ENCODE results near the gene TMEM19.
A peak's percentile ranks its signal among the peaks of the same experiment; 100 is the strongest.

The TMEM19 gene

DNA sequence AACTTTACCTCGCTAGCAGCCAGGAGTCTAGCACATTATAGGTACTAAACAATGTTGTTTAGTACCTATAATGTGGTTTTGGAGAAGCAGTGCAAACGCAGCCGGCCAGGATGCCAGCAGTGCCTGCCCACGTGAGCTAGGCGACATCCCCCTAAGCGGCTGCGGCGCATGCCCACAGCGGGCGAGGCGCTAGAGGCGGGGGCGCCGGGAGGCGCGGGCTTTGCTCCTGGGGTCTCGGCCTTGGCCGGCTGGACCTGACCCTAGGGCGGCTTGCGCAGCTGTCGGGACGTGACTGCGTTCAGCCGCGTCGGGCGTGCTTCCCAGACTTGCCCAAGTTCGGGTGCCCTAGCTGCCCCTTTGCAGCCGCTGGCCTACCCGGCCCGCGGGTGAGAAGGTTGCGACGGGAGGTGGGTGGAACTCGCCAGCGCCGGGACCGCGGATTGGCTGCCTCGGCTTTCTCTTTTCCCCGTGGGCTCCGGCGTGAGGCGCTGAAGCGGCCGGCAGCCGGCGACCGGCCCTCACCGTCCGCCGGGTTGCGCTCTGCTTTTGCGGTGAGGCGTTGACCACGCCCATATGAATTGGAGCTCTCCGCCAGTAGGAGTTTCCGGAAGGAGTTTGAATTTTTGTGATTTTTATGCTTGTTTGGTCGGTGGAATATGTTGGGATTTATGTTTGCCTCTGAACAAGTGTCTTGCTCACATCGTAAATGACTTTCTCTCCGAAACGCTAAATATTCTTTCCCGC lies at the start of gene TMEM19:
TMEM19 (plus strand) TSS at position 169 of the 744 bp plus-strand sequence. CDS start 599 bp downstream, outside the sequence.
- DNase-seq, result peak; percentile 90

DNA sequence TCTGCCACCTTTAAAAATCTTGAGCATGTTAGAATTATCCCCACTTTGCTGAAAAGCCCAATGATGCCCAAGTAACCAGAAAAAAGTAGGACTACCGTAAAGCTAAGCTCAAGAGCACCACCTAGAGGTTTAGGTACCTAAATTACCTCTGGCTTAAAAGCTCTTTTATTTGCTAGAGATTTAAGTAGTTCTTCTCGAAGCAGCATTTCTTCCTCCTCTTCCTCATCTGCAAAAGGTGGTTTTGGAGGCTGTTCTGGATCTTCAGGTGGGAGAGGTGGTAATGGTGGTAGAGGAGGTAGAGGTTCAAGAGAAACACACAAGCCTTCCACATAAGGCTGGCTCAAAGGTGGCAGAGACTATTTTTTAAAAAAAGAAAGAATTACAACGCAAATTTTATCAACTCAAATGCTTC lies 49.2 kb upstream of the TMEM19 start:
- peak; percentile 57 for DNase-seq

DNA sequence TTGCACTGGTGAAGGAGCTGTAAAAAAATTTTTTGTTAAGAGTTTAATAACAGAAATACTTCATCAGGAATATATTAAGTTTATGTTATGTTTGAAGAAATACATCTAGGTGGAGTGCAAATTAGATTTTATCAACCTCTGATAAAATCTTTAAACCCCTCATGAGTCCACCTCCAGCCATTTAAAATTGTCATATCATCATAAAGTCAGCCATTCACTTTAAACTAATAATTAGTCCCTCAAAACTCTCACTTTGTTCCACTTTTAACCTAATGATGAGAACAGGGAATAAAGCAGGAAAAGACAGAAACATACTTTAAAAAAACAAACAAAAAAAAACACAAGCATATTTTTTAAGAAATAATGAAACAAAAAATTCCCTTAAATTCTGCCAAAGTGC lies 47.4 kb upstream of the TMEM19 start:
- no peak for DNase-seq

DNA sequence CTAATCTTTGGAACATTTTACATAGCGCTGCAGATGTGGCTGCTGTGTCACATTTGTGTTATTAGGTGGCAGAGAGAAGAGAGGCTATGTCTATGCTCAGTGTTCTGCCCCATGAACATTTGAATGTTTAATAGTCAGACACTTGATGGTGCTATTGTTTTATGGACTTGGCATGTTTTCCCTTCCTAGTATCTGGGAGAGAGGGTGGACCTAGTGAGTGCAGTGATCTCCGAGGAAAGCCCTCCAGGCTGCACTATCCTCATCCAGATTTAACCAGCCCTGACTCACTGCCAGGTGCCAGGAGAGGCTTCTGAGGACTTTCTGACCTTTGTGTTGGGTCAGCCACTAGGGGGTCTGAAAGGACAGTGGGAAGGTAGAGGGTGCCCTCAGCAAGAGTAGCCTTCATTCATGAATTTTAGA lies 46.5 kb upstream of the TMEM19 start:
- DNase-seq, result no peak

DNA sequence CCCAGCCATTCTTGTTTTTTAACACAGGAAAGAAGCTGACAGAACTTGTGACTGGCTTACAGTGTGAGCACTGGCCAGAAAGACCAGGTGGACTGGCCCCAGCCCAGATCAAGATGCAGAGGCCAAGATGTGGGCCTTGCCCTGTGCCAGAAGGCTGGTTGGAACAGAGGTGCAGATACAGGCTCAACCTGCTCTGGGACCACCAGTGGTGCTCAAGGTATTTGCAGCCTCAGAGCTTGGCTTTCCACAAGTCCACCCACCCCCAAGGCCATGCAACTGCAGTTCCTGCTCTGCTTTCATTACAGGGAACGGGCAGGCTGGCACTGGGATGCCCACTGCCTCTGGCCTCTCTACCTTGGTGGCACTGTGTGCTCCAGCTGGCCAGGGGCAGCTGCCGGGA lies 45.6 kb upstream of the TMEM19 start:
- no peak for DNase-seq

DNA sequence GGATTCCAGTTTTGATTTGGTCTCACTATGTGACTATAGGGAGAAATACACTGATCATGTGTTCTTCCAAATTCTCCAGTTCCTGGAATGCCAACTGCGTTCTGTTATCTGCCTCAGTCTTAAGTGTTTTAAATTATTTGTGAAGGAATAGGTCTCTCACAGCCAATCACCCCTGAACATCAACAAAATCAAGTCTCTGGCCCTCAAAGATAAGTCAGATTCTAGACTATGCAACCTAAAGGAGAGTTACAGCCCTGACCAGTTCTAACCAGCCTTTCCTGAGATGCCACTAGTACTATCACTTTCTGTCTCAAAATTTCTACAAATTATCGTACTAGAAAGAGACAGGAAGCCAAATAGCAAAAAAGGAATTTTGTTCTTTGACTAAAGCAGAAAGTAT lies 44.5 kb upstream of the TMEM19 start:
- DNase-seq, result no peak

DNA sequence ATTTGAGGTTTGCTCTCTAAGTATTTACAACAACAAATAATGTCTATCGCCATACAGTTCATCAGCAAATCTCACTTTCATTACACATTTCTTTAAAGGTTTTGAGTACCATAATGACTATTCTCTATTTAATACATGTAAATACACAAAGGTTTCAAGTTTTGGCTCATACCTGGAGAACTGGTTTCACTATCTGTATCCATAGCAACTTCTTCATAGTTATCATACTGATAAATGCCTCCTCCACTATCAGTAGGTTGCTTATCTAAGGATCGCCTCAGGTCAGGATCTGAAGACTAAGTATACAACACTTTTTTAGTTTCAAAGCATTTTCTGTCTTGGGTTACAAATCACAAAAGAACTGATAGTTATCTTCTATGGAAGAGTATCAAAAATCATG lies 43.6 kb upstream of the TMEM19 start:
- no peak for DNase-seq

DNA sequence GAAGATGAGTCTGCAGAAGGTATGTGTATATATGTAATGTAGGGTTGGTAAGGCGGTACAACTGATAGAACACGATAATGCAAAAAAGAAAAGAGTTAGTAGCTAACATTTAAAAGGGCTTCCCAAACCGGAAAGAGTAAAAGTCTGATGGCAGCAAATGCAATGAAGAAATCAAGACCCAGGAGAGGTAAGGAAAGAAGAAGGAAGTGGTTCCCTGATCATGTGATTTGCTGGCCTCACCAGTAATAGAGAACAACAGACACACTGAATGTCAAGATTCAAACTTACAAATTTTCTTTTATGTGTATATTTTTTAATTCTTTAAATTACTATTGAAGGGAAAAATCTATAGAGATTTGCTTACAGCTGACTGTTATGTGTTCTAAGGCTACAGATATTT lies 40.6 kb upstream of the TMEM19 start:
- DNase-seq, result no peak

DNA sequence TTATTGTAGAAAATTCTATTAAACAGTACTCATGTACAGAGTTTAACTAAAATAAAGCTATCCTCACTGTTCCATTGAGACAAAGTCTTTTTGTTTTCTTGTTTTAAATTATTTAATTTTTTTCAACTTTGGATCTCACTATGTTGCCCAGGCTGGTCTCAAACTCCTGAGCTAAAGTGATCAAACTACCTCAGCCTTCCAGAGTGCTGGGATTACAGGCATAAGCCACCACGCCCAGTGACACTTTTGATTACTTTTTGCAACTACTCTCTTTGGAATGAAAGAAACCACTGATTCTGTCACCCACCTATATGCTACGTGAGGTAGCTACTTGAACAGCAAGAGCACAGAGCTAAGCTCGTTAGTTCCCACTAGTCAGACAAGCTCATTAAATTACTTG lies 39.4 kb upstream of the TMEM19 start:
- no peak for DNase-seq

DNA sequence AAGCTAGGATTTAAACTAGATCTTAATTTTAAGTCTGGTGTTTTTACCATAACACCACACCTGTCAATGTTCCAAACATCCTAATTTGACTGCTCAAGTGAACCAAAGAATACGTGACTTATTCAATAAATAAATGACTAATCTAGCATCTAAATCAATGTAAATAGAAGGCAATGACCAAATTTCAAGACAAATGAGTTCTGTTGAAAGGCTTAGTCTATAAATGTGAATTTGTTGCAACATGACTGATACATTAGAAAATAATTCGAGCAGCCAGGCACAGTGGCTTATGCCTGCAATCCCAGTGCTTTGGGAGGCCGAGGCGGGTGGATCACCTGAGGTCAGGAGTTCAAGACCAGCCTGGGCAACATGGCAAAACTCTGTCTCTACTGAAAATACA lies 37.3 kb upstream of the TMEM19 start:
- DNase-seq, result no peak

DNA sequence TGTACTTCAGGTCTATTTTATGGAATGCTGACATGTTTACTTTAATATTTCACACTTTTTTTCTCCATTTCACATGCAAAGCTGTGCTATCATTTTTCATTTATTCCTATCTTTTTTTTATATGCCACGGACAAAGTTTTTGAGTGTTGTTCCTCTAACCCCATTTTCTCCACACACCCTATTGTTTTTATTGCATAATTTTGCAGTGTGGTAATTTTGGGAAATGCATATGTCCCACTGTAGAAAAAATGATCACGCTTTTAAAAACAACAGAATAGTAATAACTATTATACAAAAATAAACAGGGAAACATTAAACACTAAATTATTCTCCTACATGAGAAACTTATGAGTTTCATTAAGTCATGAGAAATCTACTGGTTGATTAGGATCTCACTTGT lies 36.5 kb upstream of the TMEM19 start:
- no peak for DNase-seq

DNA sequence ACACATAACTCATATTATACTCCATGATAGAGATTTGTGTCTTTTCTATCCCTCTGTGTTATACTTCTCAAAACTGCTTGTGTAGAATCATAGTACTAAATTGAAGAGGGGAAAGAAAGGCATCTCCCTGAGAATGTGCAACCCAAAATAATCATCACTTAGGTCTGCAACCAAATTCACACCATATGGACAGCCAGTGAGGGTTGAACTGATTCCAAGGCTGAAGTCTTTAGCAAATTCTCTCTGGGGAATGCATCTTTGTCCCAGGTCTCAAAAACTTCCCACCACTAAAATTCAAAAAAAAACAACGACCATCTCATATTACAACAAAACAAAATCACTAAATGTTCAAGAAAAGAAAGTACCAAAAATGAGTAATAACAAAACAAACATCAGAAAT lies 33.2 kb upstream of the TMEM19 start:
- DNase-seq, result no peak

DNA sequence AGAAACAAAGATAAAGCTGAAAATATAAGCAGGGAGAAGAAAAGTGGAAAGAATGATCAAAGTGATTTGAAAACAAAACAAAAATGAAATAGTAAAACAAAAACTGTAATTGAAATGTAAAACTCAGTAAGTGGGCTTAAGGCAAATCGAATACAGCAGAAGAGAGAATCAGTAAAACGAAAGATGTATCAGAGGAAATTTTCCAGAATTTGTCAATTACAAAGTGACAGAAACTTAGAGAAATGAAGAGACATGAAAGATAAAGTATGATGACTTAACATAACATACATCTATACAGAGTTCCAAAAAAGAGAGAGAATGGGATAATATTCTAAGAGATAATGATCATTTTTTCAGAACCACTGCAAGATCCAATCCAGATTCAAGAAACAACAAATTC lies 32.7 kb upstream of the TMEM19 start:
- DNase-seq, result no peak

DNA sequence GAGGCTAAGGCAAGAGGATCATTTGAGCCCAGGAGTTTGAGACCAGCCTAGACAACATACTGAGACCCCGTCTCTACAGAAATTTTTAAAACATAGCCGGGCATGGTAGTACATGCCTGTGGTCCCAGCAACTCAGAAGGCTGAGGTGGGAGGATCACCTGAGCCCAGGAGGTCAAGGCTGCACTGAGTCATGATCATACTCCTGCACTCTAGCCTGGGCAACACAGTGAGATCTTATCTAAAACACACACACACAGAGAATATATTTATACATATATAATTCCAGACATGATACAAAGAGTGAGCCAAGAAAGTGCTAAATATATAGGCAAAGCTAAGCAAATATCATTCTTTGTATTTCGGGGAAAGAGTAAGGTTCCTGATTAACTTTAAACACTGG lies 31.7 kb upstream of the TMEM19 start:
- no peak for DNase-seq

DNA sequence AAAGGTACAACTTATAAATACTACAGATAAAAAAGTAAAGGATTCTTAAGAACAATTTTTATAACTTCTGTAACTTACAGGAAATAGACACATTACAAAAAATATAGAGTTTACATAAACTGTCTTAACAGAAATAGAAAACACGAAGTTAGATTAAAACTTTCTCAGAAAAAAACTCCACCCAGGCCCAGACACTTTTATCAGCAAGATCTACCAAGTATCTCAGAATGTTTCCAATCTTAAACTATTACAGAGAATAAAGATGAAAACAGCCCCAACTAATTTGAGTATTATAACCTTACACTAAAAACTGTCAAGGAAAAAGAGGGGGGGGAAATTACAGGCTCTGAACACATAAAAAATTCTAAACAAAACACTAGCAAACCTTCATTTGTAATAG lies 30.4 kb upstream of the TMEM19 start:
- no peak for DNase-seq

DNA sequence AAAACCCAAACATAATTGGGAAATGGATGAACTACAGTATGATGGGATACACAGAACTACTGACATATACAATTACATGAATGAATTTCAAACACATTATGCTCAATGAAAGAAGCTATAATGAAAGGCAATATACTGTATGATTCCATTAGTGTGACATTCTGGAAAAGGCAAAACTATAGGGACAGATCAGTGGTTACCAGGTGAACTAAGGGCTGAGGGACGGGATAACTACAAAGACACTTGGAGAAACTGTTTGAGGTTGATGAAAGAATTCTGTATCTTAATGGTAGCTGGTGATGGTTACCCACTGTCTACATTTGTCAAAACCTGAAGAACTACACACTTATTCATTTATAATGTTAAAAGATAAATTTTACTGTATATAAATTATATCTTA lies 30.0 kb upstream of the TMEM19 start:
- no peak for DNase-seq

DNA sequence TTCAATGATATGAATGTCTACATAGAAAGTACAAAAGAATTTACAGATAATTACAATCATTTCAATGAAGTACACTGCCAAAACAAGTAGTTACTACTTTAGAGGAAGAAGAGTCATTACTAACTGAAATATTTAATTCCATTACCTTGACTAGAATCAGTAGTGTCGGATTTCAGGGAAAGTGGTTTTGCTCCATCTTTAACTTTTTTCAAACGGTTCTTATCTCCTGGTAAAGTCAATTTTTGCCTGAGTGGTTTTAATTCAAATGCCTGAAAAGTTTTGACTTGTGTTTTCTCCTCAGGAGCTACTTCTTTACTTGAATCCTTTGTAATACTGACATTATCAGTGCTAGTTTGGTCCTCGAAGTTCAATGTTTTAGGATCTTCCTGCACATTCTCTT lies 29.1 kb upstream of the TMEM19 start:
- DNase-seq, result no peak

DNA sequence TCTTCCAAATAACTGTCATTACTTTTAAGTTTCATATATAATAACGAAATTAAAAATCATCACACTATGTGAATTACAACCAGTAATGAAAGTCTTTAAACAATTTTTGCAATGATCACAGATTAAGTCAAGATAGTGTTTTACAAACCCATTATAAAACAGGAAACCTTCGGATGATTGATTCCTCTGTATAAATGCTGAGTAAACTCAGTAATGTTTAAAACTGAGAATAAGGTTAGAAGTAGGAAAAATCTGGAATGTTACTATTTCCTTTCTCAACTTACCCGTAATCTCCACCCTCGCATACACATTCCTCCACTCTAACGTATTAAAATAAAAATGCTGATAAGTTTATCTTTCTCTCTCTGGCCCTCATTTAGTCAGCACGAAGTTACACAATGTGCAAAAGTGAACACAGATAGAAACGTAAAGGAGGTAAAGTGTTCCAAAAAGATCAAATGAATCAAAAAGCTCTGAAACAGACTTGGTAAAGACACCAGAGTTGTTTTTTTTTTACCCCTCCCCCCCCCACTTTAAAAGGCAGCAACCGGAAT lies 23.8 kb upstream of the TMEM19 start:
- DNase-seq, result peak; percentile 62

DNA sequence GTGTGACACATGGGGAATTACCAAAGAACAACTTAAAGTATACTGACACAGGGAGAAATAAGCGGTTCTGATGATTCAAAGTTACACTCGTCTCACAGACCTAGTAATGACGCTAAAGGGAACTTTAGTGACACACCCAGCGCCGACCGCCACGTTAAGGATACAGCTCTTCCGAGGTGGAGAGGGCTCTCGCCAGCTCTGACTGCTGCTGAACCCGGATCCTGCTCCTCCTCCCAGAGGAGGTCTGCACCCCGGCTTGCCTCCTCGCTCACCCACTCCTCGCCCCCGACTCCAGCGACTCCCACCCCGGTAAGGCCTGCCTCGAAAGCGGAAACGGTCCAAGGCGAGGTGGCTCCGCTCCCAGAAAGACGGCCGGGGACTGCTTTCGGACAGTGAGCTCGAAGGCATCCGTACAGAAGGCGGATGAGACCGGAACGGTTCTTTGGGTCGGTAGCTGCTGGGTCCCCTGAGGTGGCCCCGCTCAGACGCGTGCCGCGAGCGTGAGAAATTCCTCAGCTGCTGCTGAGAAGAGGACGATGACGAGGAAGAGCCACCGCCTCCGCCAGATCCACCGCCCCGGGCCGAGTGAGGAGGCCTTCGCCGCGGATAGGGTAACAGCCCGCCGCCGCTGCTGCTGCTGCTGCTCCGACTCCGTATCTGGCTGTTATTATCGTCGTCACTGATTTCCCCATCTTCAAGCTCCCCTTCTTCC lies 22.9 kb upstream of the TMEM19 start:
- peak; percentile 73 for DNase-seq

DNA sequence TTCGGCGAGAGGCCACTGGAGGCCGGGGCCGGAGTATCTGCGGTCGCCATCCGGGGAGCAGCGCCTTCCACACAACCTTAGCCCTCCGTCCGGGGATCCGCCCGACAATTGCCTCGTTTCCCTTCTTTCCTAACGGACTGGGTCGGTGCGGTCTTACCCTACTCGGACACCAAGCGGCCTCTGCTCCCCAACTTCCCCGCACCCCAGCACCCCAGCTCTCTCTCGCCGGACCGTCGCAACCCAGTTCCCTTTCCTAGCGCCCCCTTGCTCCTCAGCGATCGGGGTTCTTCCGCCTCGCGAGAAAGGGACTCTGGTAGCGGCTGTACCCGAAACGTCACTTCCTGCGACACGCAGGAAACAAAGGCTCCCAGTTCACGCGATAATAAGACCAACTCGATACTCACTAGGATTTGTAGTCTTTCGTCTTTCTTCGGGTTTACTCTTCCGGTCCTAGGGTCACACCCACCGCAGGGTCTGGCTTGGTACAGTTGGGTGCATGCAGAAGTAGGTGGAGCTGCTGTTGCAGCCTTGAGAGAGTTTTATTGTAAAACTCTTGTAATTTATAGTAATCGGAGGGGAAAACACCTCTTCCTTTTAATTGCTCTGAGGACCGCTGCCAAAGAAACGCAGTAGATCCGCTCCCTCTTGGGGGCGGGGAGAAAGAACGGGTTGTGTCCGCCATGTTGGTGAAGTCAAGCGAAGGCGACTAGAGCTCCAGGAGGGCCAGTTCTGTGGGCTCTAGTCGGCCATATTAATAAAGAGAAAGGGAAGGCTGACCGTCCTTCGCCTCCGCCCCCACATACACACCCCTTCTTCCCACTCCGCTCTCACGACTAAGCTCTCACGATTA lies 22.1 kb upstream of the TMEM19 start, which contains the start of the genes THAP2 and ZFC3H1:
THAP2 (plus strand) TSS at position 741 of the 850 bp plus-strand sequence. CDS start 209 bp downstream, outside the sequence.
ZFC3H1 (minus strand) TSS at position 288 of the 850 bp plus-strand sequence; CDS start at position 50, 238 bp downstream.
- DNase-seq, result peak; percentile 100

DNA sequence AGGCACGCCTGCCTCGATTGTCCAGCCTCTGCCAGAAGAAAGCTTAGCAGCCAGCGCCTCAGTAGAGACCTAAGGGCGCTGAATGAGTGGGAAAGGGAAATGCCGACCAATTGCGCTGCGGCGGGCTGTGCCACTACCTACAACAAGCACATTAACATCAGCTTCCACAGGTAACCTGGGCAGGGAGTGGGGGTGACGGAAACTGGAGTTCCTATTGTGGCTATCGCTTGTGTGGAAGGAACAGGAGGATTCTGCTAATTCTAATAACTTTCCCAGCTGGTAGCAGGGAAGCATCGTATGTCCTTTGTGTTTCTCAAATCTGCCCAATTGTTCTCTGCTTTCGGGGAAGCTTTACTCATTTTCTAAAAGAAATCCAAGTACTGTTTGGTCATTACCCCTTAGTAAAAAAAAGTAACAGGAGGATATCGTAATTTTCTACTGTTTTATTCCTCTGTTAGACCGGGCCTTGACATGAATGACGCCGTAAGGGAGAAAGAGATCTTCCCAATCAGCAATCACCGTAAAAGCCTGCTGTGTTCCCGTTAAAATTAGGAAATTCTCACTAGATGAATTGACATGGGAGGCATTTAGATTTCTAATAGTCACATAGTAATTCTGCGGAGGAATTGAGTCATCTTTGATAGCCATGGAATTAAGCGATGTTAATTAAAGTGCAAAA lies 21.3 kb upstream of the TMEM19 start:
- no peak for DNase-seq

DNA sequence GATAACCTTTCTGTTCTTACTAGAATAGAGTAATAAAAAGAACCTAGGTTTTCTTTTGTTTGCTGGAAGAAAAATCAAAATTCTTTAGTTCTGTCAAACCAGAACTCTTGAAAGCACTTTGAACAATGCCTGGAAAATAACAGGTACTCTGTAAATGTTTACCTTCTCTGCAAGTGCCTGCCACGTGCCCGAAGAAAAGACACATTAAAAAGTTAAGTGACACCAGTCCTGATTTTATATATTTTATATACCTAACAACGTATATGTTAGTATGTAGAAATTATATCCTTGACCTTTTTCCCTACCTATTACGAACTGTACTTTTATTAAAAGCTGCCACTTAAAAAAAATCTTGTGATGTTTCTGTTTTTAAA lies 20.8 kb upstream of the TMEM19 start:
- DNase-seq, result no peak

DNA sequence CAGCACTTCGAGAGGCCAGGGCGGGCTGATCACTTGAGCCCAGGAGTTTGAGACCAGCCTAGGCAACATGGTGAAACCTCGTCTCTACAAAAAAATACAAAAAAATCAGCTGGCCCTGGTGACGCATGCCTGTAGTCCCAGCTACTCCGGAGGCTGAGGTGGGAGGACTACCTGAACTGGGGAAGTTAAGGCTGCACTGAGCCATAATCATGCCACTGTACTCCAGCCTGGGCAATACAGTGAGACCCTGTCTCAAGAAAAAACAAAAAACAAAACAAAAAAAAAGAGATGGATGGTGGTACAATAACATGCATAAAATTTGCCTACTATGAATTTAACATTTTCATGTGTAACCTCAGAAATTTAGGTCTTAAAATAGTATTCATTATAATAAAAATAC lies 19.6 kb upstream of the TMEM19 start:
- DNase-seq, result no peak
